Uterus (tissue), 2 donors: ENCODE measurements around the gene BEST1.

ENCODE experiments used
- POLR2A ChIP-seq, 2 donors: fragments of 450-650 bp; IDR thresholded peaks; one replicate each; pipeline ENCODE4 v1.6.1; 2016; ENCODE audit warnings: antibody characterized with exemption in 2 of 2, mild to moderate bottlenecking in 1 of 2, moderate library complexity in 1 of 2
- TF ChIP-seq, protein P1 (sequence below), 4 experiments: fragments of 200-600 bp in 2 of 4; fragments of 450-650 bp in 2 of 4; sonication (generic) in 2 of 4; IDR thresholded peaks; one replicate each; pipeline ENCODE4 v1.5.1; 2016 to 2019; ENCODE audit warnings: antibody characterized with exemption in 4 of 4, mild to moderate bottlenecking in 2 of 4, moderate library complexity in 1 of 4

DNA sequence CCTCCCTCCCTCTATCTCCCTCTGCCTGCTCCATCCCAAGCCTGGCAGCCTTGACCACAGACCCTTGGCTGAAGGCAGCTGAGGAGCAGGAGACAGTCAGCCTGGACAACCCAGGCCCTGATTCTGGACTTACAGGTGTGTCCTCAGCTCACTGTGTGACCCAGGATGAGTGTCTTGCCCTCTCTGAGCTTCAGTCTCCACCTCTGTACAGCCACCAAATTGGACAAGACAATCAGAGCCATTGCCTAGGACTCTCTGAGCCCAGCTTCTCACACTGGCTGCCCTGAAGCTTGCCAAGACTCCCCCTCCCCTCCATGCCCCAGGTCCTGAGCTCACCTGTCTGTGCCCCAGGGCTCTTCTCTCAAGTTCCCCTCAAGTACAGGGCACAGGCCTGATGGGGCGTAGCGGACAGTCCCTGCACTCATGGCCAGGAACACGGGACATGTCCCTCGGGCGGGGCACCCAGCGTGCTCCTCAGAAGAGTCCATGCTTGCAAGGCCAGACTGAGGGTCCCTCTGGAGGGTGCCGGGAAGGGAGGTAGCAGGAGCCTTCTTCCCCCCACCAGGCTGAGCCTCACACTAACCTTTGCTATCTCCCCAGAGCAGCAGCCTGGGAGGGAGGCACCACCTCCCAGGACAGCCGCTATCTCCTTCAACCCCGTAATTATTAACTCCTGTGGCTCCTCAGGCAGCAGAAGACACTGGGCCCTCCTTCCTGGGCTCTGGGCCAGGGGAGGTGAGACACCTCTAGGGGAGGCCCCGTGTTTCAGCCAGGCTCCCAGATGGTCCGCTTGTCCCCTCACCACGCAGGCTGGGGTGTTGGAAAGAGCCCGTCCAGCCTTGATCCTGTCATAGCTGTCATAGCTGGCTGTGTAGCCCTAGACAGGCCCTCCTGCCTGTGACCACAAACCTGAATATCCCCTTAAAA, 30.2 kb upstream of the BEST1 start:
- TF ChIP-seq, protein P1, sequence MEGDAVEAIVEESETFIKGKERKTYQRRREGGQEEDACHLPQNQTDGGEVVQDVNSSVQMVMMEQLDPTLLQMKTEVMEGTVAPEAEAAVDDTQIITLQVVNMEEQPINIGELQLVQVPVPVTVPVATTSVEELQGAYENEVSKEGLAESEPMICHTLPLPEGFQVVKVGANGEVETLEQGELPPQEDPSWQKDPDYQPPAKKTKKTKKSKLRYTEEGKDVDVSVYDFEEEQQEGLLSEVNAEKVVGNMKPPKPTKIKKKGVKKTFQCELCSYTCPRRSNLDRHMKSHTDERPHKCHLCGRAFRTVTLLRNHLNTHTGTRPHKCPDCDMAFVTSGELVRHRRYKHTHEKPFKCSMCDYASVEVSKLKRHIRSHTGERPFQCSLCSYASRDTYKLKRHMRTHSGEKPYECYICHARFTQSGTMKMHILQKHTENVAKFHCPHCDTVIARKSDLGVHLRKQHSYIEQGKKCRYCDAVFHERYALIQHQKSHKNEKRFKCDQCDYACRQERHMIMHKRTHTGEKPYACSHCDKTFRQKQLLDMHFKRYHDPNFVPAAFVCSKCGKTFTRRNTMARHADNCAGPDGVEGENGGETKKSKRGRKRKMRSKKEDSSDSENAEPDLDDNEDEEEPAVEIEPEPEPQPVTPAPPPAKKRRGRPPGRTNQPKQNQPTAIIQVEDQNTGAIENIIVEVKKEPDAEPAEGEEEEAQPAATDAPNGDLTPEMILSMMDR (IDR thresholded peaks at IDR 0.05): no peak
- TF ChIP-seq POLR2A (IDR thresholded peaks at IDR 0.05): no peak
